H1 (cell line): Measurements from ENCODE around the gene CCDC73. TPM values are rescaled to one million over a fixed set of nuclear protein-coding genes. Genes with fewer than 3 reads are reported as not detected.

ENCODE experiments used
- EGR1 ChIP-seq: IDR thresholded peaks from 2 replicates; pipeline ENCODE4 v1.6.1; 2011; ENCODE audit warnings: low read depth, low read length, borderline replicate concordance
- JUN ChIP-seq: IDR thresholded peaks from 2 replicates; pipeline ENCODE4 v1.6.1; 2011; ENCODE audit warnings: low read depth, mild to moderate bottlenecking, improper control_type of control experiment, low read length
- TAF7 ChIP-seq: optimal IDR thresholded peaks from 2 replicates; pipeline ENCODE3; 2011; ENCODE audit warnings: low read depth, mild to moderate bottlenecking, inconsistent platforms, low read length, moderate library complexity, borderline replicate concordance
- polyA plus RNA-seq, 7 experiments: library from polyadenylated mRNA; depleted of rRNA in 3 of 7; stranded (reverse) in 5 of 7; unstranded in 2 of 7; fragments of >200 nt in 5 of 7; fragments of 200-250 nt in 2 of 7; gene quantifications; 1 replicate in 5 of 7; 2 replicates in 1 of 7; 4 replicates in 1 of 7; pipeline versions ENCODE4 v1.2.1 to v1.2.3, GENCODE V29; 2011 to 2013; ENCODE audit warnings: missing spikeins in 2 of 7, mixed read lengths in 2 of 7
- total RNA-seq: library from RNA; stranded (reverse); fragmentation: NEBNext Ultra II Directional; extraction: Animal tissue kit (Norgen Biotek cat#: 25700); gene quantifications from 2 replicates; pipeline ENCODE4 v1.2.1, GENCODE V29; 2021

Gene CCDC73
- total and polyA plus RNA-seq, 2 of the 8 experiments (the other 6 are each of a cell fraction or from before 2014, with no cell fraction given): not detected

DNA sequence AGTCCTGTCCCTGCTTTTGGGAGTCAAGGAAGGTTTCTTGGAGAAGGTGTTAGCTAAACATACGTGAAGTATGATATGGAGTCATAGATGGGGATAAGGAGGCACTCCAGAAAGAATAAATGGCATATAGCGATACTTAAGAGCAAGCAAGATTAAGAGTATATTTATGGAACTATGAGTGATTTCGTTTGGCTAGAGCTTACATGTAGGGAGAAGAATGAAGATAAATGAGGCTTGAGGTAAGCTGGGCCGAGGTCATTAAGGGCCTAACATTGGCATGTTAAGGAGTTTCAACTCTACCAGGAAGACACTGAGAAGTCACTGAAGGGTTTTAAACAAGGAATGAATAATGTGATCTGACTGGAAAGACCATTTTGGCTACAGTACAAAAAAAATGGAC is 177.6 kb downstream of the CCDC73 start (continued):
- TF ChIP-seq JUN (no peak), TAF7 (no peak), EGR1 (no peak)
